ENCODE measurements around the gene MORN2.

DNA sequence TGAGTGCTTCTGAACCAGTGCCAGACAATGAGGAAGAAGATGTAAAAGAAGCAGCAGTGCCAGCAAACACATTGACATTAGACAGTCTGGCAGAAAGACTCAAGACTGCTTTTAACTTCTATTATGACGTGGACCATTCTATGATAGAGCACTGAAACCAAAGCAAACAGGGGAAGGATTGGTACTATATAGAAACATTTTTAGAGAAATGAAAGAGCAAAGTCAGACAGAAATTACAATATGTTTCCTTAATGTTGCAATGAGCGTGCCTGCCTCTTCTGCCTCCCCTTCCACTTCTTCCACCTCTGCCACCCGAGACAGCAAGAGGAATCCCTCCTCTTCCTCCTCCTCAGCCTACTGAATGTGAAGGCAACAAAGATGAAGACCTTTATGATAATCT, 39.8 kb upstream of the MORN2 start:
- TF ChIP-seq POLR2A (IDR thresholded peaks at IDR 0.05), result no peak
- TF ChIP-seq, protein P1, sequence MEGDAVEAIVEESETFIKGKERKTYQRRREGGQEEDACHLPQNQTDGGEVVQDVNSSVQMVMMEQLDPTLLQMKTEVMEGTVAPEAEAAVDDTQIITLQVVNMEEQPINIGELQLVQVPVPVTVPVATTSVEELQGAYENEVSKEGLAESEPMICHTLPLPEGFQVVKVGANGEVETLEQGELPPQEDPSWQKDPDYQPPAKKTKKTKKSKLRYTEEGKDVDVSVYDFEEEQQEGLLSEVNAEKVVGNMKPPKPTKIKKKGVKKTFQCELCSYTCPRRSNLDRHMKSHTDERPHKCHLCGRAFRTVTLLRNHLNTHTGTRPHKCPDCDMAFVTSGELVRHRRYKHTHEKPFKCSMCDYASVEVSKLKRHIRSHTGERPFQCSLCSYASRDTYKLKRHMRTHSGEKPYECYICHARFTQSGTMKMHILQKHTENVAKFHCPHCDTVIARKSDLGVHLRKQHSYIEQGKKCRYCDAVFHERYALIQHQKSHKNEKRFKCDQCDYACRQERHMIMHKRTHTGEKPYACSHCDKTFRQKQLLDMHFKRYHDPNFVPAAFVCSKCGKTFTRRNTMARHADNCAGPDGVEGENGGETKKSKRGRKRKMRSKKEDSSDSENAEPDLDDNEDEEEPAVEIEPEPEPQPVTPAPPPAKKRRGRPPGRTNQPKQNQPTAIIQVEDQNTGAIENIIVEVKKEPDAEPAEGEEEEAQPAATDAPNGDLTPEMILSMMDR (IDR thresholded peaks at IDR 0.05), result no peak

Data from Peyer's patch (tissue), 4 donors.